K562 (cell line): ENCODE data around the gene ADK. TPM values are rescaled to one million over a fixed set of nuclear protein-coding genes. Genes with fewer than 3 reads are reported as not detected.

Source experiments
- ATAC-seq: fragments of 200-7000 bp; cut with Tn5 transposase; 3 replicates; pipeline ENCODE4 v1.9.1; 2020; ENCODE audit warnings: moderate library complexity
- BruUV-seq: library from RNA; stranded (reverse); fragments of 400-500 nt; replicated peaks from 2 replicates; lab custom pipeline; 2021; lab: Mats Ljungman, UMichigan
- CTCF ChIA-PET: fragments of 300-600 bp; formaldehyde crosslinking; extraction: SDS; loops from one replicate; lab custom pipeline; 2021; ENCODE audit warnings: low intra/inter-chr PET ratio; lab: Yijun Ruan, JAX
- POLR2A ChIA-PET: fragments of 300-600, 350-650 bp; sonication (Branson Sonifier 250); formaldehyde crosslinking; extraction: SDS; loops from one replicate; lab custom pipeline; 2021; ENCODE audit warnings: antibody characterized with exemption, inconsistent platforms; lab: Yijun Ruan, JAX
- DNase-seq, 4 experiments: peaks; one replicate each; pipeline versions ENCODE4 v3.0.0 to v3.0.0-alpha.2; 2011 to 2018; ENCODE audit warnings: low spot score in 3 of 4, mixed read lengths in 3 of 4; ENCODE audit errors: extremely low read depth in 1 of 4
- FAIRE-seq: peaks from 2 replicates; lab custom pipeline; 2011; peaks lifted over from hg19 to GRCh38; lab: Jason Lieb, UNC
- H2AFZ ChIP-seq: 2 replicates; pipeline ENCODE4 v1.6.0; 2011; ENCODE audit warnings: low read depth, low read length, control low read depth, inconsistent platforms
- H3K27ac ChIP-seq: fragments of 200-600 bp; 3 replicates; pipeline ENCODE4 v1.8.0; 2011; ENCODE audit warnings: low read depth, mild to moderate bottlenecking, control low read depth, inconsistent platforms, low read length, moderate library complexity, mixed read lengths; ENCODE audit errors: extremely low read depth
- H3K27me3 ChIP-seq, 2 experiments: fragments of 300-600 bp in 1 of 2; 2 replicates in 1 of 2; 3 replicates in 1 of 2; pipeline versions ENCODE4 v1.6.0 to v1.8.0; 2011; ENCODE audit warnings: inconsistent platforms in 2 of 2, low read length in 2 of 2, mild to moderate bottlenecking in 1 of 2, mixed read lengths in 1 of 2, moderate library complexity in 1 of 2; ENCODE audit not compliant: control insufficient read depth in 2 of 2, insufficient read depth in 2 of 2
- H3K36me3 ChIP-seq: fragments of 300-600 bp; 3 replicates; pipeline ENCODE4 v1.8.0; 2011; ENCODE audit warnings: mild to moderate bottlenecking, low read length, inconsistent platforms; ENCODE audit not compliant: control insufficient read depth, insufficient read depth
- H3K4me1 ChIP-seq, 2 experiments: fragments of 200-600 bp in 1 of 2; replicated peaks in 1 of 2; 2 replicates in 1 of 2; 3 replicates in 1 of 2; pipeline versions ENCODE4 v1.5.1 to v1.8.0; 2011; ENCODE audit warnings: inconsistent platforms in 2 of 2, low read length in 2 of 2, mild to moderate bottlenecking in 1 of 2, mixed read lengths in 1 of 2, moderate library complexity in 1 of 2; ENCODE audit not compliant: control insufficient read depth in 2 of 2, insufficient read depth in 2 of 2
- H3K4me2 ChIP-seq: 2 replicates; pipeline ENCODE4 v1.6.1; 2011; ENCODE audit warnings: low read length, control low read depth, inconsistent platforms, mixed read lengths; ENCODE audit not compliant: insufficient read depth
- H3K4me3 ChIP-seq: fragments of 200-600 bp; sonication (generic), shearing (Covaris generic); 2 replicates; pipeline ENCODE4 v1.5.1; 2016; ENCODE audit warnings: control low read depth, inconsistent platforms
- H3K79me2 ChIP-seq: fragments of 200-600 bp; 3 replicates; pipeline ENCODE4 v1.8.0; 2011; ENCODE audit warnings: low read length, inconsistent platforms; ENCODE audit not compliant: control insufficient read depth, insufficient read depth
- H3K9ac ChIP-seq, 2 experiments: 2 replicates each; pipeline versions ENCODE4 v1.6.0 to v1.6.1; 2011; ENCODE audit warnings: low read depth in 2 of 2, low read length in 2 of 2, control low read depth in 1 of 2, inconsistent platforms in 1 of 2, mild to moderate bottlenecking in 1 of 2, mixed read lengths in 1 of 2; ENCODE audit not compliant: insufficient read depth in 1 of 2
- H3K9me1 ChIP-seq: one replicate; pipeline ENCODE4 v1.6.0; 2011; ENCODE audit warnings: inconsistent platforms, mild to moderate bottlenecking, low read length, moderate library complexity; ENCODE audit not compliant: control insufficient read depth, insufficient read depth
- H3K9me3 ChIP-seq: replicated peaks from 2 replicates; pipeline ENCODE4 v1.5.1; 2011; ENCODE audit warnings: low read depth, low read length, inconsistent platforms; ENCODE audit not compliant: control insufficient read depth, insufficient read depth
- H4K20me1 ChIP-seq: replicated peaks from 2 replicates; pipeline ENCODE4 v1.6.1; 2011; ENCODE audit warnings: low read length, inconsistent platforms, mixed read lengths; ENCODE audit not compliant: control insufficient read depth, insufficient read depth
- BHLHE40 ChIP-seq: IDR thresholded peaks from 2 replicates; pipeline ENCODE4 v1.6.1; 2011; ENCODE audit warnings: low read length, improper control_type of control experiment
- CXXC5 ChIP-seq: fragments of 250-450 bp; sonication (Bioruptor Pico); IDR thresholded peaks from 2 replicates; pipeline ENCODE4 v1.8.0; 2022; ENCODE audit warnings: inconsistent platforms, mild to moderate bottlenecking, moderate library complexity
- KHSRP ChIP-seq: fragments of 450-650 bp; IDR thresholded peaks from 2 replicates; pipeline ENCODE4 v1.6.1; 2017
- PTBP1 ChIP-seq: fragments of 200-400 bp; formaldehyde crosslinking; IDR thresholded peaks from 2 replicates; pipeline ENCODE4 v1.6.1; 2017; ENCODE audit warnings: low read depth, low read length
- RBM22 ChIP-seq: fragments of 200-400 bp; formaldehyde crosslinking; IDR thresholded peaks from 2 replicates; pipeline ENCODE4 v1.6.1; 2018; ENCODE audit warnings: low read length, low read depth; ENCODE audit not compliant: poor library complexity, severe bottlenecking
- SMARCC2 ChIP-seq: fragments of 450-650 bp; IDR thresholded peaks from 2 replicates; pipeline ENCODE4 v1.6.1; 2017; ENCODE audit warnings: antibody characterized with exemption, moderate library complexity, mild to moderate bottlenecking, low read depth
- TCF7L2 ChIP-seq: fragments of 150-350 bp; IDR thresholded peaks from 2 replicates; pipeline ENCODE4 v1.6.1; 2016; ENCODE audit warnings: low read depth, mild to moderate bottlenecking, low read length, moderate library complexity
- ZNF696 ChIP-seq: fragments of 250-450 bp; sonication (Bioruptor Pico); conservative IDR thresholded peaks from 2 replicates; pipeline ENCODE4 v1.4.0; 2020; ENCODE audit warnings: mild to moderate bottlenecking, moderate library complexity
- WGBS: fragments of 100-300 bp; shearing (Covaris generic); methylation state at CpG from one replicate; pipeline ENCODE4 v1.1.6; 2016; ENCODE audit warnings: low coverage, mixed read lengths; ENCODE audit not compliant: insufficient coverage; ENCODE audit errors: missing lambda C conversion rate; 5-methylcytosine and 5-hydroxymethylcytosine counted together
- in situ Hi-C: fragments of 300-500 bp; cut with MboI; formaldehyde crosslinking; loops from 4 replicates; pipeline ENCODE4 v1.15.0; 2018; ENCODE audit warnings: inconsistent platforms, mixed read lengths
- intact Hi-C: fragments of 100-400 bp; cut with micrococcal nuclease; formaldehyde crosslinking; loops from 2 replicates; pipeline ENCODE4 v1.14.2; 2022
- polyA plus RNA-seq, 8 experiments: library from polyadenylated mRNA; depleted of rRNA in 4 of 8; stranded (reverse) in 5 of 8; unstranded in 3 of 8; fragments of >200 nt; fragmentation: Nextera tagmentation in 2 of 8; fragmentation: Illumina TruSeq in 1 of 8; extraction: Ambion mirVana in 2 of 8; extraction: Trizol in 1 of 8; gene quantifications; 2 replicates each; pipeline versions ENCODE4 v1.2.1 to v1.2.3, GENCODE V29; 2011 to 2014; ENCODE audit warnings: inconsistent platforms in 1 of 8, missing spikeins in 1 of 8
- total RNA-seq, 7 experiments: library from RNA; depleted of rRNA in 6 of 7; stranded (reverse); fragments of >200 nt in 6 of 7; fragmentation: Illumina TruSeq in 2 of 7; extraction: Trizol in 2 of 7; gene quantifications; 2 replicates each; pipeline versions ENCODE4 v1.2.1 to v1.2.3, GENCODE V29; 2011 to 2021; ENCODE audit warnings: low replicate concordance in 1 of 7
- TF ChIP-seq, protein P1 (sequence below): sonication (generic); formaldehyde crosslinking; IDR thresholded peaks from 2 replicates; pipeline ENCODE4 v1.8.0; 2023; ENCODE audit warnings: mild to moderate bottlenecking, missing genetic modification reagents
- TF ChIP-seq, protein P2 (sequence below): fragments of 250-450 bp; sonication (Bioruptor Pico); IDR thresholded peaks from 2 replicates; pipeline ENCODE4 v1.4.0; 2020; ENCODE audit warnings: borderline replicate concordance
- TF ChIP-seq, protein P3 (sequence below), 2 experiments: fragments of 150-350 bp in 1 of 2; IDR thresholded peaks; 2 replicates each; pipeline ENCODE4 v1.6.1; 2012 to 2016; ENCODE audit warnings: low read depth in 2 of 2, low read length in 2 of 2, mild to moderate bottlenecking in 1 of 2, moderate library complexity in 1 of 2
- TF ChIP-seq, protein P4 (sequence below): fragments of 450-650 bp; formaldehyde crosslinking; conservative IDR thresholded peaks from 2 replicates; pipeline ENCODE4 v1.4.0; 2022; ENCODE audit warnings: mild to moderate bottlenecking, missing genetic modification characterization

ADK gene
- total and polyA plus RNA-seq, 9 of the 15 experiments (the other 6 are each of a cell fraction or from before 2014, with no cell fraction given), result 54.2 to 97.8 (median 73.6) TPM

DNA sequence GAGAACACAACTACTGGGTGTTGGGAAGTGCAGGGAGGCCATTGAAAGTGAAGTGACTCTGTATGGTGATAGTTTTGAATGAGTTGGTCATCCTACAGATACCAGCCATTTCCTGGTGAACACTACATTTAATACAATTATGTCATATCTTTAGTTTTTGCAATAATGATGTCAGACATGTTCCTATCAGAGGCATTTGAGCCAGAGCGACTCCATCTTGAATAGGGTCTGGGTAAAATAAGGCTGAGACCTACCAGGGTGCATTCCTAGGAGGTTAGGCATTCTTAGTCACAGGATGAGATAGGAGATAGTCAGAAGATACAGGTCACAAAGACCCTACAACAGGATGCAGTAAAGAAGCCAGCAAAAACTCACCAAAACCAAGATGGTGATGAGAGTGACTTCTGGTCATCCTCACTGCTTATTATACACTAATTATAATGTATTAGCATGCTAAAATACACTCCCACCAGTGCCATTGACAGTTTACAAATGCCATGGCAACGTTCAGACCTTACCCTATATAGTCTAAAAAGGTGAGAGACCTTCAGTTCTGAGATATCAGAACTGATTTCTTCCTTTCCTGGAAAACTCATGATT lies 28.2 kb downstream of the ADK start:
- peak overlapping the region; percentile 0; the same call in 1 of the 3 replicates for H3K27ac ChIP-seq
- DNase-seq (peak in 1 of 4 experiments; percentile 26), FAIRE-seq (no peak), ATAC-seq (no peak)
- no peaks in the 10 kb centered on the region for H4K20me1 ChIP-seq
- BruUV-seq, result no TSS peak
- no peaks in the 10 kb centered on the region for H3K9me3 ChIP-seq
- H3K4me3 ChIP-seq, result no peak overlapping the region
- peak overlapping the region in 1 of 2 experiments; percentile 41; a peak in 1 of 4 replicates for H3K9ac ChIP-seq
- no peaks in the 10 kb centered on the region for H3K9me1 ChIP-seq
- WGBS, result 31% methylated on average over 2 of the region's 2 CpGs
- H3K4me1 ChIP-seq, result peaks cover 13 to 17% of the 10 kb centered on the region in 2 experiments; a peak in 4 of 5 replicates
- ChIA-PET CTCF (no interaction called here), POLR2A (interaction anchor here (2.9 to 3.4 kb wide), 3 partner anchors 10 to 22 kb away, joined by 18 to 43 read pairs (median 41); no protein-coding TSS in a partner anchor)
- peak overlapping the region; percentile 72; the same call in 1 of the 2 replicates for H3K4me2 ChIP-seq
- intact Hi-C loops, result no loop called here
- peaks cover 74% of the 10 kb centered on the region for H3K79me2 ChIP-seq
- H3K27me3 ChIP-seq, result no peaks in the 10 kb centered on the region
- in situ Hi-C loops, result no loop called here
- H3K36me3 ChIP-seq, result peaks cover 6% of the 10 kb centered on the region; the same call in 1 of the 3 replicates
- no peak overlapping the region for H2AFZ ChIP-seq
- no peak for TF ChIP-seq PTBP1
- TF ChIP-seq KHSRP, result no peak
- TF ChIP-seq RBM22, result no peak
- 0 out of 2 replicates have a peak, but pooled peaks have one; percentile 65 for TF ChIP-seq ZNF696 (CRISPR knock-in tag)
- TF ChIP-seq SMARCC2, result no peak
- TF ChIP-seq, protein P1, sequence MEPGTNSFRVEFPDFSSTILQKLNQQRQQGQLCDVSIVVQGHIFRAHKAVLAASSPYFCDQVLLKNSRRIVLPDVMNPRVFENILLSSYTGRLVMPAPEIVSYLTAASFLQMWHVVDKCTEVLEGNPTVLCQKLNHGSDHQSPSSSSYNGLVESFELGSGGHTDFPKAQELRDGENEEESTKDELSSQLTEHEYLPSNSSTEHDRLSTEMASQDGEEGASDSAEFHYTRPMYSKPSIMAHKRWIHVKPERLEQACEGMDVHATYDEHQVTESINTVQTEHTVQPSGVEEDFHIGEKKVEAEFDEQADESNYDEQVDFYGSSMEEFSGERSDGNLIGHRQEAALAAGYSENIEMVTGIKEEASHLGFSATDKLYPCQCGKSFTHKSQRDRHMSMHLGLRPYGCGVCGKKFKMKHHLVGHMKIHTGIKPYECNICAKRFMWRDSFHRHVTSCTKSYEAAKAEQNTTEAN (CRISPR knock-in tag), result no peak
- peak; percentile 92 for TF ChIP-seq CXXC5
- TF ChIP-seq, protein P2, sequence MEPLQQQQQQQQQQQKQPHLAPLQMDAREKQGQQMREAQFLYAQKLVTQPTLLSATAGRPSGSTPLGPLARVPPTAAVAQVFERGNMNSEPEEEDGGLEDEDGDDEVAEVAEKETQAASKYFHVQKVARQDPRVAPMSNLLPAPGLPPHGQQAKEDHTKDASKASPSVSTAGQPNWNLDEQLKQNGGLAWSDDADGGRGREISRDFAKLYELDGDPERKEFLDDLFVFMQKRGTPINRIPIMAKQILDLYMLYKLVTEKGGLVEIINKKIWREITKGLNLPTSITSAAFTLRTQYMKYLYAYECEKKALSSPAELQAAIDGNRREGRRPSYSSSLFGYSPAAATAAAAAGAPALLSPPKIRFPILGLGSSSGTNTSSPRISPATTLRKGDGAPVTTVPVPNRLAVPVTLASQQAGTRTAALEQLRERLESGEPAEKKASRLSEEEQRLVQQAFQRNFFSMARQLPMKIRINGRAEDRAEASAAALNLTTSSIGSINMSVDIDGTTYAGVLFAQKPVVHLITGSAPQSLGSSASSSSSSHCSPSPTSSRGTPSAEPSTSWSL (CRISPR knock-in tag), result peak; percentile 45; the same call in 1 of the 2 replicates
- TF ChIP-seq, protein P3, sequence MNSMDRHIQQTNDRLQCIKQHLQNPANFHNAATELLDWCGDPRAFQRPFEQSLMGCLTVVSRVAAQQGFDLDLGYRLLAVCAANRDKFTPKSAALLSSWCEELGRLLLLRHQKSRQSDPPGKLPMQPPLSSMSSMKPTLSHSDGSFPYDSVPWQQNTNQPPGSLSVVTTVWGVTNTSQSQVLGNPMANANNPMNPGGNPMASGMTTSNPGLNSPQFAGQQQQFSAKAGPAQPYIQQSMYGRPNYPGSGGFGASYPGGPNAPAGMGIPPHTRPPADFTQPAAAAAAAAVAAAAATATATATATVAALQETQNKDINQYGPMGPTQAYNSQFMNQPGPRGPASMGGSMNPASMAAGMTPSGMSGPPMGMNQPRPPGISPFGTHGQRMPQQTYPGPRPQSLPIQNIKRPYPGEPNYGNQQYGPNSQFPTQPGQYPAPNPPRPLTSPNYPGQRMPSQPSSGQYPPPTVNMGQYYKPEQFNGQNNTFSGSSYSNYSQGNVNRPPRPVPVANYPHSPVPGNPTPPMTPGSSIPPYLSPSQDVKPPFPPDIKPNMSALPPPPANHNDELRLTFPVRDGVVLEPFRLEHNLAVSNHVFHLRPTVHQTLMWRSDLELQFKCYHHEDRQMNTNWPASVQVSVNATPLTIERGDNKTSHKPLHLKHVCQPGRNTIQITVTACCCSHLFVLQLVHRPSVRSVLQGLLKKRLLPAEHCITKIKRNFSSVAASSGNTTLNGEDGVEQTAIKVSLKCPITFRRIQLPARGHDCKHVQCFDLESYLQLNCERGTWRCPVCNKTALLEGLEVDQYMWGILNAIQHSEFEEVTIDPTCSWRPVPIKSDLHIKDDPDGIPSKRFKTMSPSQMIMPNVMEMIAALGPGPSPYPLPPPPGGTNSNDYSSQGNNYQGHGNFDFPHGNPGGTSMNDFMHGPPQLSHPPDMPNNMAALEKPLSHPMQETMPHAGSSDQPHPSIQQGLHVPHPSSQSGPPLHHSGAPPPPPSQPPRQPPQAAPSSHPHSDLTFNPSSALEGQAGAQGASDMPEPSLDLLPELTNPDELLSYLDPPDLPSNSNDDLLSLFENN (IDR thresholded peaks at IDR 0.05; ENCODE audit: low read depth in 2 of 2, low read length in 2 of 2), result no peak
- TF ChIP-seq TCF7L2, result no peak
- TF ChIP-seq, protein P4, sequence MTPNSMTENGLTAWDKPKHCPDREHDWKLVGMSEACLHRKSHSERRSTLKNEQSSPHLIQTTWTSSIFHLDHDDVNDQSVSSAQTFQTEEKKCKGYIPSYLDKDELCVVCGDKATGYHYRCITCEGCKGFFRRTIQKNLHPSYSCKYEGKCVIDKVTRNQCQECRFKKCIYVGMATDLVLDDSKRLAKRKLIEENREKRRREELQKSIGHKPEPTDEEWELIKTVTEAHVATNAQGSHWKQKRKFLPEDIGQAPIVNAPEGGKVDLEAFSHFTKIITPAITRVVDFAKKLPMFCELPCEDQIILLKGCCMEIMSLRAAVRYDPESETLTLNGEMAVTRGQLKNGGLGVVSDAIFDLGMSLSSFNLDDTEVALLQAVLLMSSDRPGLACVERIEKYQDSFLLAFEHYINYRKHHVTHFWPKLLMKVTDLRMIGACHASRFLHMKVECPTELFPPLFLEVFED (CRISPR knock-in tag), result peak; percentile 95; the same call in 1 of the 2 replicates
- TF ChIP-seq BHLHE40, result no peak
